AG09309 (cell line): Measurements from ENCODE around the gene ELAVL1.

Source experiments
- DNase-seq: peaks from one replicate; pipeline ENCODE4 v3.0.0-alpha.2; 2010; ENCODE audit warnings: low read depth
- H3K4me3 ChIP-seq: 2 replicates; pipeline ENCODE4 v1.5.1; 2011; ENCODE audit warnings: mild to moderate bottlenecking, low read depth, low read length, moderate library complexity; ENCODE audit not compliant: control insufficient read depth
- CTCF ChIP-seq: IDR thresholded peaks from 2 replicates; pipeline ENCODE4 v1.5.1; 2011; ENCODE audit warnings: mild to moderate bottlenecking, low read depth, low read length, inconsistent platforms; ENCODE audit not compliant: insufficient read depth, control insufficient read depth; ENCODE audit errors: missing control alignments

Gene ELAVL1

GRCh38 chr19:7953060-7953459 lies 52.4 kb downstream of the ELAVL1 start:
- no peak overlapping the region for H3K4me3 ChIP-seq
- no peak for DNase-seq
- no peak for TF ChIP-seq CTCF

GRCh38 chr19:7947939-7948338 lies 57.5 kb downstream of the ELAVL1 start:
- TF ChIP-seq CTCF = no peak
- DNase-seq = no peak
- H3K4me3 ChIP-seq = no peak overlapping the region

GRCh38 chr19:7944177-7944761 lies 61.2 kb downstream of the ELAVL1 start:
- peak; percentile 80 for TF ChIP-seq CTCF
- peak; percentile 74 for DNase-seq
- peak overlapping the region; percentile 100 for H3K4me3 ChIP-seq

GRCh38 chr19:7943444-7944176 lies 61.8 kb downstream of the ELAVL1 start, which contains the start of gene TIMM44:
Gene TIMM44, minus strand, starts transcription at chr19:7943666. Its CDS starts 15 bp downstream, at chr19:7943651.
- TF ChIP-seq CTCF = no peak
- peak within 1 kb of the TSS; percentile 100 for H3K4me3 ChIP-seq
- DNase-seq = peak; percentile 97

GRCh38 chr19:7942981-7943443 lies 62.4 kb downstream of the ELAVL1 start:
- no peak for DNase-seq
- TF ChIP-seq CTCF = no peak
- H3K4me3 ChIP-seq = peak overlapping the region; percentile 100

GRCh38 chr19:7941895-7942596 lies 63.4 kb downstream of the ELAVL1 start:
- TF ChIP-seq CTCF = no peak
- no peak for DNase-seq
- peak overlapping the region; percentile 100 for H3K4me3 ChIP-seq
